HG02852 (cell line): Measurements from ENCODE around the gene CNNM2.
A peak's percentile ranks its signal among the peaks of the same experiment; 100 is the strongest.

Source experiments
- ATAC-seq: cut with Tn5 transposase; IDR thresholded peaks from one replicate; pipeline ENCODE4 v1.9.1; 2021; ENCODE audit warnings: mild to moderate bottlenecking, moderate library complexity; ENCODE audit not compliant: unreplicated experiment

CNNM2 gene

GRCh38 chr10:103067956-103068355 is 149.9 kb downstream of the CNNM2 start:
- ATAC-seq = no peak

DNA sequence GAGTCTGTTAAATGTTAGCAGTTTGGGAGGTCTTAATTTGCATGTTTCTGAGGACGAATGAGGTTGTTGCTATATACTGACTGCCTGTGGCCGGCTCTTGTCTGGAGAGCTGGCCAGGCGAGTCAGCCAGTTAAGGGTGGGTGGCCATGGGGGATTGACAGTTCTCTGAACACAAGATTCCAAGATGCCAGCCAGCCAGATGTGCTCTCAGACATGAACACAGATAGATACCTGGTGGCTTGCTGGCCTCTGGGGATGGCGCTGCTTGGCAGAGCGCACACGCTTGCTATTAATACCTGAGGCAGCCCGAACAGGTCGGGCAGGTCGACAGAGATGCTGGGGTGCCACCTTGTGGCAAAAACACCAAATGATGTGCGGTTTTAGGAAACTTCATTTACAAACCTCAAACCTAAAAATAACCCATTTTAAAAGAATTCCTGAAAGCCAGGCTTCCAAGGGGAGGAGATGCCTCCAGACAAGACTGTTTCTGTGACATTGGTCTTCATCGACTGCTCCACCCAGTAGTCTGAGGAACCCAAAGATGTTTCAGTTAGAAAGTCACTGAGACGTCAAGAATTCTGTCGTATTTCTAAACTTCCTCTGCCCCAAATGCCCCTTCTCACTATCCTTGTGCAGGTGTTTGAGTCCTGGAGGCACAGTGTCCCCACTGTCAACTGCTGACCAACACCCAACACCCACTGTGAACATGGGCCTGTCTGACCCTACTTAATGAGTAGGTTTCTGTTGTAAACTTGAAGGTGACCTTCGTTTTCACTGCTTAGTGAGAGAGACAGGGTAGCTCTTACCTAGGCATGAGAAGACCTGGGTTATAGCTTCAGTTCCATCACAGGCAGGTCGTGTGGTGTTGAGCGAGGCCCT is 151.6 kb downstream of the CNNM2 start:
- peak; percentile 53 for ATAC-seq

DNA sequence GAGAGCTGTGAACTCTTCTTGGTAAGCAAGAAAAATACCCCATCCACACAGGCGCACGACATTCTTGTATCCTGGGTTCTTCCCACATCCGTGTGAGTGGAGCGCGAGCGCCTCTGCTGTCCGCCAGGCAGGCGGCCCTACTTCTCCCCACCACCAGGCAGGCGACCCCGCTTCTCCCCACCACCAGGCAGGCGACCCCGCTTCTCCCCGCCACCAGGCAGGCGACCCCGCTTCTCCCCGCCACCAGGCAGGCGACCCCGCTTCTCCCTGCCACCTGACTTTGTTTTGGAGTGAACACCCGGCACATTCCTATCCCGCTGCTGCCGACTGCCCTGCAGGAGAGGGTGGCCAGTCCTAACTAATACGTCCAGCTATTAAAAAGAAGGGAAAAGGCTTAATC is 154.2 kb downstream of the CNNM2 start:
- ATAC-seq = no peak

DNA sequence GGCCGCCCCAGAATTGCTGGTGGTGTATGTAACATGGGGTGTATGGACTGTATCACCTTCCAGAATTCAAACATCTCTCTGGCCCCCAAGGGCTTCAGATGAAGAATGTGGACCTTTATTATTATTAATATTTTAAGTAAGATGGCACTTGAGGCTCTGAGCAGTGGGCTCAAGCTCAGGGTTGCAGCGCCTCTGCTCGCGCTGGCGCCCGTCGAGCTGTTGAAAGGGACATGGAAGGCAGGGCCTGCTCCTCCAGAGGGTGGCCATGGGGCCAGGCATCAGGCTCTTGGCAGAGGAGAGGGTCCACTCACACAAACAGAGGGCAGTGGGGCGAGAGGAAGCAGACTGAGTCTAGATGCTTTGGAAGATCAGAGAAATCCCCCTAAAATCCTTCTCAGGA is 154.8 kb downstream of the CNNM2 start:
- no peak for ATAC-seq

DNA sequence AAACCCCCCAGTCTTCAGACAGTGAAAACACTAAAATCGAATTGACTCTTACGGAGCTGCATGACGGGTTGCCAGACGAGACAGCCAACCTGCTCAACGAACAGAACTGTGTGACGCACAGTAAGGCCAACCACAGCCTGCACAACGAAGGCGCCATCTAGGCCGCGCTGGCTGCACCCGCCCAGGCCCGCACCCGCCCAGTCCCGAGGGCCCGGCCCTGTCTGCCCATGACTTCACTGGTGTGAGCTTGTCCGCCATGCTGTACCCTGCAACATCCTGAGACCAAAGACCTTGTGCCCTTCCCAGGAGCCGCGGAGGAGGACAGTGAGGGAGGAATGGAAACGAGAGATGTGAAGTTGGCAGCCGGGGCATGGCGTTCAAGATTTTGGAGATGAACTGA is 158.9 kb downstream of the CNNM2 start:
- no peak for ATAC-seq

GRCh38 chr10:103077491-103078308 is 159.6 kb downstream of the CNNM2 start:
- no peak for ATAC-seq

DNA sequence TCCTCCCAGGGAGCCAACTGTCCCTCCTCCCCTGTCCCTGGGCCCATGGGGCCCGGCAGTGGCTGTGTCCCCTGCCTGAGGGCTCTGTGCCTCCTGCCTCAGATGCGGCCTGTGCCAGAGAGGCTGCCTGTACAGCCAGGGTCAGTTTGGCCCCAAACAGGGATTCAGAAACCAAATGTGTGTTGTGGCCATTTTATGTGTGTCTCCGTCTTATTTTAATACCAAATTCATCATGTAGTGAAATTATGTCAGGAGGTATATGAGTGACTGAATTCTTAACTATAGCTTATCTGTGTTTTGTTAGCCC is 160.2 kb downstream of the CNNM2 start:
- ATAC-seq = no peak

GRCh38 chr10:103078676-103079075 is 160.6 kb downstream of the CNNM2 start:
- ATAC-seq = no peak

- no peak for ATAC-seq
Observed at GRCh38 chr10:103079100-103079499, 161.0 kb downstream of the CNNM2 start.

DNA sequence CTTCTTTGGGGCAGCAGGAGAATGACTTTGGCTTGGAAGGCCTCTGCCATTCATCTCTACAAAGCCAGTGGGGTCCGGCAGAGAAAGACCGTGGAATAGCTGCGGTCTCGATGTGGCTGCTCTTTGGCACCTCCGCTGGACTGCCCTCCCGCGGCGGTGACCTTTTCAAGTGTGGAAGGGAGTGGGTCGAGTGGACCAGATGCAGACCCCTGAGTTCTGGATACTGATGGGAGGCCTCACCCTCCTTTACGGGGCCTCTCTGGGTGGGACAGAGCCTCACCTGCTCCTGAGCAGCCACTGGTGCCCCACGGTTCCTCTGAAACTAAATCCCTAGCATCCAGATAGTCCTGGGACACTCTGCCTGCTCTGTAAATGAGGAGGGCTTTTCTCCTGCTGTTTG is 161.9 kb downstream of the CNNM2 start:
- no peak for ATAC-seq

GRCh38 chr10:103080891-103081581 is 162.9 kb downstream of the CNNM2 start:
- no peak for ATAC-seq

DNA sequence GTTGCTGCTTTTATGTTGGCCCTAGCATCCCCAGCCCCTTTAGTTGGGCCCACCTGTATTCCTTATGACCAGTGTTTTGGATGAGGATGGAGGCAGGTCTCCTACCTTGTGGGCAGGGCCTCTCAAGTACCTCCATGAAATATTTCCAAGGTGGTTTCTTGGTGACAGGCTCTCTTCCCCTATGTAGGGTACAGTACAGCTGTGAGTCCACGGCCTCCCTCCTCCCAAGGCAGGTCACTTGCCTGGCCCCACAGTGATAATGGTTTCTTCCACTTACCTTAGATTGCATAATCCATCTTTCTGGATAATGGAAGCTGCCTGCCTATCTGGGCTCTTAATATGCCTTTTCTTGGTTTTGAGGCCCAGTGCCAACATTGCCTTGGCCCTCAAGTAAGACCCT is 164.6 kb downstream of the CNNM2 start:
- ATAC-seq = no peak

DNA sequence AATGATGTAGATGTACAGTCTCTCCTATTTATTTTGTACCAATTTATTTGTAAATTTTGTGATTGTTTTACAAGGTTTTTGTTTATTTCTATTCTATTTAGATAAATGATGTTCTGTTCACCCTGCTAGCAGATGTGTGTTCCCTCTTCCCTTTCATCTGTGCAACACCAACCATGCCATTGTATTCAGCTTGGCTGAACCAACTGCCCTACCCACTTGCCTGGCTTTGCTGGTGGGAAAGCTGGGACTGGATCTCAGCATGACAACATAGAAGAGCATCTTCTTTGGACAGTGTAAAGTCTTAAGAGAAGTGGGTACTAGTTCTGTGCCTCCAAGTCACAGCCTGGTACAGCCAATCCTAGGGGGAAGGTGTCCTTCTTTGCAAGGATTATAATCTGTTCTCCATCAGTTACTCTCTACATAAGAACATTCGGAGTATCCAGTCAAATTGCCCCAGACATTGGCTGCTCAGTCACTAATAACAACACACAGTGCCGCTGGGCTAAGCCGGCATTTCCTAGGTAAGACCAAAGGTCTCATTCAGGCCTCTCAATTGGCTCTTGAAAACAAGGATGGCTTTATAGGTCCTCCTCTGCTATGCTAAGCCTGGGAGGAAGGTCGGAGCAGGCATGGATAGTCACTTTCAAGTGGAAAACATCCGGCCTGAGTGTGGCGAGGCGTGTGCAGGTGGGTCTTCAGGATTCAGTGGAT is 165.3 kb downstream of the CNNM2 start:
- ATAC-seq = no peak

DNA sequence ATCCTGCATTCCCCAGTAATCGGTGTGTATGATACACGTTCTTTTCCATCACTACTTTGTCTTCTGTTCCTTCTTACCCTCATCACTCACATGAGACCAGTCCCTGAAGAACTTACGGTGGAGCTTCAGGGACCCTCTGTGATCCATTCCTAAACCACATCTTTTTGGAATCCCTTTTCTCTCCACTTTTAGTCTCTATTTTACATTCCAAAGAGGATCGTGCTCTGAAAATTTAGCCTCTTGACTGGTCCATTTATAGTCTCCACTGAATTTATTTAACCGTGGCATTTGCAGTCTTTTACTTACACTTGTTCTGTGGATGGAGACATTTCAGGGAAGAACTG is 165.9 kb downstream of the CNNM2 start:
- no peak for ATAC-seq

DNA sequence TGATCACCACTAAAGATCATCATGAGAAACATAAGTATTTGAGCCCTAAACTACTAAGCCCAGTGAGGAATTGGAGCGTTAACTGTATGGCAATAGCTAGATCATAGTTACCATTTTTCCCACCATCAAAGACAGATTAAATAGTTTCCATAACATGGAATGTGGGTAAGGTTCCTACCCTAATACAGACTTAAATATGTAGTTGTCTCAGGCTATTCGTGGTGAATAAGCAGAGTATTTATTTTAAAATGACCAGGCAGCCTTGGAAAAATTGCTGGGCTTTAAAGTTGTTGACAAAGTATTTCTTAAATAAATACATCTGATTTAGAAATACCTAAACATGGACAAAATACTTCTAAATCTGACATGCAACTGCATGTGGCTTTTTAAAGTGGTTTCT is 168.2 kb downstream of the CNNM2 start:
- no peak for ATAC-seq

DNA sequence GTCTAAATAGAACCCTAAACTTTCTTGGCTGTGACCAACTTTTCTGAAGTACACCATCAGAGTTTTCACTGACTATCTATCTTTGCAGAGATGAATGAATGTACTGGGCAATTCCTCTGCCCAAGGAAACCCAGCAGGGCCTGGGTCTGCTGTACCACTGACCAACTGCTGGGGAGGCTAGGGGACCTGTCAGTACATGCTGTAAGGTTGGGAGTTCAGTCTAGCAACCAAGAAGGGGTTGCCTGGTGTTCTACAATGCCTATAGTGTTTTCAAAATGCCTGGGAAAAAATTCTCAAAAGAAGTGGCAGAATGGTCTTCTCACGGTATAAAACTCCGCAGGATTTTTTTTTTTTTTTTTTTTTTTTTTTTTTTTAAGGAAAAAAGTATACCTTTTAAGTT is 168.7 kb downstream of the CNNM2 start:
- no peak for ATAC-seq

DNA sequence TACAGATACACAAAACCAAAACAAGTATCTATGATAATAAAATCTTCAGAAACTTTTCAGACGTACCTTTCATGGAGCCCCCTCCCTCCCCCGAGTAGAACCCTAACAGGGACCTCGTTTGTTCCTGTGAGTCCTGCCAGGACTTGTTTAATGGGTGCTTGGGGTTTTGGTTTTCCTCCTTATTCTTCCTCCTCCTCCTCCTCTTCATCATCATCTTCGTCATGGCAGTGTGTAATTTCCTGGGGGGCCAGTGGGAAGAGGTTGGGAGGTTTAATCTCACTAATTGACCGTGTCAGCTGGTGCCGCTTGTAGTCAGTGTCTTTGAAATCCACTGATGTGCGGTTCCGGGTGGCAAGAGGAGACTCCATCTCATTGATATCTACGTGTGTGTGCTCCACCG is 171.4 kb downstream of the CNNM2 start:
- no peak for ATAC-seq

- no peak for ATAC-seq
Observed at GRCh38 chr10:103090911-103091310, 172.8 kb downstream of the CNNM2 start.

GRCh38 chr10:103095005-103095404 is 176.9 kb downstream of the CNNM2 start:
- no peak for ATAC-seq

DNA sequence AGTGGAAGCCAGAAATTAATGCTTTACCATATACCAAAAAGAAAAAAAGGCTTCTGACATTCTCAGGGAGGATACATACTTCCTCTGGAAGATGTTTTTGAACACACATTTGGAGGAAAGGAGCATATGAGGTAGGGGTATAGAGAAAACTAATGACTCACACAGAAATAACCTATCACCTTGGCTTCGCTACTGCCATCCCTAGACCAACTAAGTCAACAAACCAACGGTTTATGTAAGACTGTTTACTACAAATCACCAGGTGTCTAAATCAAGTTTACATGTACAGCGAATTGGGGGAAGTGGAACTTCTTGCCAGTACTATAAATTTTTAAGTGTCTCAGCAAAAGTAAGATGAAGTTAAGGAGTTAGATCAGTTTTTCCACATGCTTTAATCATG is 178.0 kb downstream of the CNNM2 start:
- no peak for ATAC-seq

DNA sequence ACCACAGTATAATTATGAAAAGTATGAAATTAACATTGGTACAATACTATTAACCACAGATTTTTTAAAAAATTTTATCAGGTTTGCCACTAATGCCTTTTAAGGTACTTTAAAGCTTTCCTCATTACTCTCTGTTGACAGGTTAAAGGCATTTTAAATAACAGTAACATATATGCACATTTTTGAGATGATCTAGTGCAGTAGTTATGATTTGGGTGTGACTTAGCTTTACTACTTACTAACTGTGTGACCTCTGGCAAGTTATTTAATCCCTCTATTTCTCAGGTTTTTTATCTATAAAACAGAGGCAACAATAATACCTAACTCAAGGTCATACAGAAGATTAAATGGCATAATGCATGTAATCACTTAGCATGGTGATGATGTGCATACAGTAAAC is 180.1 kb downstream of the CNNM2 start:
- ATAC-seq = no peak
